HUDEP-2 (cell line): Measurements from ENCODE around the gene HOXB4.

Experiments
- DNase-seq, 76 experiments: peaks; one replicate each; lab custom pipeline; 2025; ENCODE audit not compliant: unreplicated experiment in 76 of 76; lab: John Stamatoyannopoulos, UW

HOXB4 gene

DNA sequence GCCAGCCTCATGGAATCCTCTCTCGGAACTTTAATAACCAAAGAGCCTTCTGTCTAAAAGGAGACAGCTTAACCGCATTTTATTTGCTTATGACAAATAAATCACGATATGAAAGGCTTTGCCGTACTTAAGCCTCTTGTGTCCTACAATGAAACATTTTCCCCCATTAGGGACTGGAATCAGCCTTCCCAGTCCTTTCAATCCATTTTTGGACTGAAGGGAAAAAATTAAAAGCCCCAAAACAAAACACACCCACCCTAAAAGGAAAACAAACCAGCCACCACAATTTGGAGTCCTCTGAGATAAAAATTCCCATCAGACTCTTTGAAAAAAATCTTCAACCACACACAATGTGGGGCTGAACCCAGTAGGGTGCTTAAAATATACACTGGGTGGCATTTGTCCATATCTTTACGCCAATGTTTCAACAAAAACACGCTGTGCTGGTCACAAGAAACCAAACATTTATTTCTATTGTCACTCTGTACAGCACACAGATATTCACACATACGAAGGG lies 3.0 kb downstream of the HOXB4 start:
- DNase-seq, result no peak

DNA sequence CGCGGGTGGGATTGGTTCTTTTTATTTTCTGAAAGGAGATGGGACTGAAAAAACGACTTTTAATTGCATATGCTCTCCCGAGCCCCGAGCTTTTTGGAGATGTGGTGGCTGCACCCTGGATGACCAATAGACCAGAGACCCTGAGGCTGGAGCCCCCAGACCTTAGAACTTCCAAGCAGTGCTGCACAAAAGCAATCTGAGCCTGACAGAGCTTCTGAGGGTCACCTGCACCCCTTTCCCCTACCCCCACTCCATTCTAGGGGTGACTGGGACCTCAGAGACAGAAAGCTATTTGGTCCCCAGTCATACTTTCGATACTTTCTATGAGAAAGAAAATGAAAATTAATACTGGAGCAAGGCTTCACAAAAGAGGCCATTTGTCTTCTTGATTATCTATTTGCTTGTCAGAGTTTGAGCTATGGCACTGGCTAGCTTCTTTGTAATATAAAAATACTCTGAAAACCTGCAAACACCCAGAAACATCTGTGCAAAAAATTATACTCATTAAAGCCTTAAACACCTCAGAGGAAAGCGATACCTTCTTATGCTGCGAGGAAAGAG lies 3.6 kb downstream of the HOXB4 start:
- no peak for DNase-seq

- DNase-seq, result no peak
These were observed 6.2 kb downstream of the HOXB4 start for GRCh38 chr17:48571826-48572417.

DNA sequence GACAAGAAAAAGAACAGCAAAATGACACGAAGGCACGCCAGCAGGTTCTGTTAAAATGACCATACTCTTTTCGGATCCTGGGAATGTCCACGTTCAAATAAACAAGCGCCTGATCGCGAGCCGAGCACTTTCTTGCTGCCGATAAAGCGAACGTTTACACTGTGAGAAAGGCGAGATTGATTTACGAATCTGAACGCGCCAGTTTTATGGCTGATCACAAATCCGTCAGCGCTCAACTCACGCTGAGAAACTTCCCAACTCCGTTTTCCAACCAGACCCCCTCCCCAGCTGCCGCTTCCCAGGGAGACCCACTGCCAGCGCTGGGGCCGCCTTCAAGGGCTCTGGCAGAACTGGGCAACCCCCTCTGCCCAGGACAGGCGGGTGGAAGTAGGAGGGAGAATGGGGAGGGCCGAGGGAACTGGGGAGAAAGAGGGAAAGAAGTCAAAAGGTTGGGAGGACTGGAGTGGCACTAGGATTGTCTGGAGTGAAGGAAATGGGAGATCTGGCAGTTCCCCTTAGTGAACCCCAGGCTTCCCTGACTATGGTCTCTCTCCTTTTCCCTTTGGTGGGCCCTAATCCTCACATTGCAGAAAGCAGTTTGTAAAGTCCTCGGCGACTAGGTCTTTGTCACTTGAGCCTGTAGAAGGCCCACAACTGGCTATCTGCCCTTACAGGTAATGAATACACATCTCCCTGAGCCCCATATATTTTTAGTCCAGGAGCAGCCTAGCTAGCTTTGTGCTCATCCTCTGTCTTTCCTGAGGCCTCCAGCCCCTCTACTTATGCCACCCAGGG lies 6.9 kb downstream of the HOXB4 start:
- no peak for DNase-seq

DNA sequence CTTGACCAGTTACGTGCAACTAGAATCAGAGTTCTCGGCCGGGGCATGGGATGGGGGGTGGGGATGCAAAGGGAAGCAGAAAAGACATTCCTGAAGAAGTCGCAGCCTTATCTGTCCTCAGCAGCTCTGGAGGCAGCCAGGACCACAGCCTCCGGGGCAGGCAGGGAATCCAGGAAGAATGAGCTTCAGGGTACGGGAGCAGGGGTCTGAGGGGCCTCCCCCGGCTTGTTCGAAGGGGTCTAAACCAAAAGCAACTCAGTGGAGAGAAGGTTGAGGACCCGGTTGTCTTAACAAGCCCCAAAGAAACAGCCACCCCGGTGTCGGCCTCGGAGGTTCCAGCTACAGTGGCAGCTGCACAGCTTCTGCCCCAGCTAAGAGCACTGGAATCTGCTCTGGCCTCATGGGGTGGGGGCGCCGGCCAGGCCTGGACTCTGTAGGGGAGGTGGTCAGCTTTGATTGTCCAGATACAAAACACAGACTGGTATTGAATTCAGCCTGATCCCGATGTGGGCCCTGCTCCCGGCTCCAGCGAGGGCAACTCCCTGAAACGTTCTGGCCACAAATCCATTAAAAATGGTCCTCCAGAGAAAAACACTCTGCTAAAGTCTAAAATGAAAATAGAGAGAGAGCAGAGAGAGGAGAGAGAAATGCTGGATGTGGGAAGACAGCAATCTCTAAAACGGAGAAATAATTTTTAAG lies 7.7 kb downstream of the HOXB4 start:
- no peak for DNase-seq

DNA sequence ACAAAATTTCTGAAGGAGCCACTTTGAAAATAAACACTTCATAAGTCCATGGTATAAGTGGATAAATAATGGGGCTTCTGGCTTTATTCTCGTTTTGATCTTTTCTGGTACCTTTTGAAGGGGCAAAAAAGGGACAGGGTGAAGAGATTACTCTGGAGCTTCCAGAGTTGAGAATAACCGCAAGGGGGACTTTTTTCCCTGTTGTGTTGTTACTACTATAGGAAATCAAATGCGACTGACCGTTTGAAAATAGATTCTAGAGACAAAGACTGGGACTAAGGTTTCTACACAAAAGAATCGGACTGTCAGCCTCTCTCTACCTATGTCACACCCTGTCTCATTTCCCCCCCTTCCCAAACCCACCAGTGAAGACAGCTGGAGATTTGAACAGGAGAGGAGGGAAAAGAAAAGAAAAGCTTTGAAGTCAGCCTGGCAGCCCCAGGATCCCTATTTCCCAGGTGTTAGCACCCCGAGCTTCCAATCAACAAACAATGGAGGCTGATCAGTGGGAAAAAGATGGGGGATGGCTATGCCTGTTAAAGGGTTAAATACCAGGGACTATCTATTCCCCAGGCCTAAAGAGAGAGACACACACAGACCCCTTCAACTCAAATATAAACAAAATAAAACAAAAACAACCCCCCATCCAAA lies 8.4 kb downstream of the HOXB4 start:
- no peak for DNase-seq

DNA sequence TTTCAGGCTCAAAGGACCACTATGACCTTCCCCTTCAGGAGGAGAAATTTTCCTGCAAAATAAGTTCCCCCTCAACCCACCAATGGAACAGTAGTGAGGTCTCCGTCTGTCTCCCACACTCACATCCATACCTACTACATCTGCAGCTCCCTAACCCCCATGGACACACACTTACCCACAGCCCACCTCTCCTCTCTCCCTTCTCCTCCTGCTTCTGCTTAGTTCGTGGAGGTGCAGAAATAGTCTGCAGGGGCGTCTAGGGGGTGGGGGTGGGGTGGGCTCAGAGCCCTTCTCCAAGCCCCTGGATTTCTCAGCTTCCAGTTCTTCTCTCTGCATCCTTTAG lies 8.9 kb downstream of the HOXB4 start:
- no peak for DNase-seq

DNA sequence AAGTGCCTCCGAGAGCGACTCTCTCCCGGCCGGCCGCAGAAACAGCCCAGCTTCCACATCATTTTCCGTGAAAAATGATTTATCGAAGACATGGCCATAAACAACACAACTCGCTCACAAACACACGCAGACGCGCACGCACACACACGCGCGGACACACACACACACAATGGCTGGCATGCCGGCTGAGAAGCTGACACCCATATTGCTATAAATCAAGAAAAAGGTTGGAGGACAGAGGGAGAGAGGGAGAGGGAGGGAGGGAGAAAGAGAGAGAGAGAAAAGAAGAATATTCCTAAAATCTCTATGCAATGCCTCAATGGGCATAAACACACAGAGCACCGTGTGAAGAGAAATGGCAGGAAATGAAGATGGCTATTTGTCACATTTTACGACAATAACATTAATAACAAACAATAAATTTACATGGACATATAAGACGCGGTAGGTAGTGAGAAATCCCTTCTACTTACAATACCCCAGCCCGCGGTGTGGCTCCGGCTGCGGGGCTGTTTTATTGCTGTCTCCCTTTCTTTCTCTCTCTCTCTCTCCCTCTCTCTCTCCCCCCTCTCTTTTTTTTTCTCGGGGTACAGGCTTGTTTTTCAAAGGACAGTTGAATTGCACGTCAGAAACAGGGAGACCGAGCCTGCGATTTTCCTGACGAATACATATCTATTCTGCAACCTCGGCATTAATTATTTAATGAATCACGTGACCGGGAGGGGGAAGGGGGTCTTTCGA lies 9.5 kb downstream of the HOXB4 start:
- no peak for DNase-seq

- no peak for DNase-seq
These were observed 10.3 kb downstream of the HOXB4 start for GRCh38 chr17:48567646-48568354.

GRCh38 chr17:48567209-48567608 lies 10.9 kb downstream of the HOXB4 start:
- no peak for DNase-seq

DNA sequence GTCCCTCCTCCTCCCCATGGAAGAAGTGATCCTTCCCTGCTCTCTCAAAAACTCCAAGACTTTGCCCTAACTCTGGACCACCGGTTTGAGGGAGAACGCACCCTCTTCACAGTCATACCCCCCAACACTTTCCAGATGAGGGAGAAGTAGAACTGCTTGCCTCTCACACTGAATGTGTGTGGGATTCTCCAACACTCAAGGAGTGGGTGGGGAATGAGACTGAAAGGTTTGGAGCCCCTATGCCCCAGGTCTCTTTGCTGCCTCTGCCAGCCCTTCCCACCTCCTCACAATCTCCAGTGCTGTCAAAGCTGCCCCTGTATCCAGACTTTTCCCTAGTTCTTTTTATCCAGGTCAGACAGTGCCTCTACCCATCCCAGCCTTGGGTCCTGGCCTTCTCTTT lies 11.4 kb downstream of the HOXB4 start:
- no peak for DNase-seq

- no peak for DNase-seq
These were observed 12.0 kb downstream of the HOXB4 start for GRCh38 chr17:48565925-48566710.

GRCh38 chr17:48565022-48565554 lies 13.1 kb downstream of the HOXB4 start:
- DNase-seq, result no peak

DNA sequence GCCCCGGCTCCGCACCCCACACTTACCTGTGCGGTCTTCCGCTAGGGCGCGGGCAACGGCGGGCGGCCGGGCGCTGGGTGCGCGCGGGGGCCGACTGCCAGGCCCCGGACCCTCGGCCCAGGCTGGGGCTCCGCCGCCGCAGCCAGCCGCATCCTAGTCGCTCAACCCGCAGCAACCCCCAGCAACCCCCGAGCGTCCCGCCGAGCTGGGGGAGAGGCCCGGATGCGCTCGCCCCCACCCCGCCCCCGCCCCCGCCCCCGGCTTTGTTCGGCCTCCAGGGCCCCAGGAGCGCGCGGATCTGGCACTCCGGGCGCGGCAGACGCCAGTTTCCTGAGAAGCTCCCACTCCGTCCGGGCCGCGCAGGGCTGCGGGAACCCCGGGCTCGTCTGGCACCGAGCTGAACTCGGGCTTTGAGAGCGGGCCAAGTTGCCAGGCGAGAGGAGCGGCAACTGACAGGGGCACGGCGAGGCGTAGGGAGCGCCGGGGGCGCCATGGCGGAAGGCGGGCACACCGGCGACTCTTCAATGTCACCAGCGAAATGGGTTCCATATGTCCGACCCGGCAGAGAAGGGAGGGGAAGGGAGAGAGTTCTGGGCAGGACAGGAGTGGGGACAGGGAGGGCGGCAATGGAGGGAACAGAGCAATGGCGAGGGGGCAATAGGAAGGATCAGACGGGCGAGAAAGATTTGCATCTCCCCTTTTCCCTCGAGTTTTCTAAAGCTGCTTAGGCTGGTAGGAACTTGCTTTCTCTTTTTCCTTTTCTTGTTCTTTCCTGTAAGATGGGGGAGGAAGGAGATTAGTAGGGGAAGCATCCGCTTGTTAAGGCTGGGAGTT lies 13.7 kb downstream of the HOXB4 start:
- no peak for DNase-seq

- DNase-seq, result no peak
These were observed 14.3 kb downstream of the HOXB4 start for GRCh38 chr17:48563867-48564187.

DNA sequence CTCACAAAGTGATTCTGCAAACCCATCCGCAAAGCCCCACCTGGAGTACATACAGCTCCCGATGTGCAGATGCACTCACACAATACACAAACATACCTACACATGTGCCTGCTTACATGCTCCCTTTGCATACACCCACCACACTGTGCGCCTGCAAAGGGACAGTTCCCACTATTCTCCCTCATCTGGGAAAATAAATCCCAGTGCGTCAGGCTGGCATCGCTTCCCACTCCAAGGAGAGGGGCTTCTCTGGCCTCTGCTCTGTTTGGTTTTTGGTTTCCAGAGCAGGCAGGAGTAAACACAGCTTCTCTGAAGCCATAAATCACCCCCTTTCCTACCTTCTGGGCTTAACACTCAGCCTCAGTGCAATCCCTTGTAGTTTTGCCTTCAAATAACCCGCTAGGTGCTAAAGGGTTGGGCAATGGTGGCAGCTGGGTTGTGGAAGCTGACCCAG lies 14.7 kb downstream of the HOXB4 start:
- DNase-seq, result no peak

DNA sequence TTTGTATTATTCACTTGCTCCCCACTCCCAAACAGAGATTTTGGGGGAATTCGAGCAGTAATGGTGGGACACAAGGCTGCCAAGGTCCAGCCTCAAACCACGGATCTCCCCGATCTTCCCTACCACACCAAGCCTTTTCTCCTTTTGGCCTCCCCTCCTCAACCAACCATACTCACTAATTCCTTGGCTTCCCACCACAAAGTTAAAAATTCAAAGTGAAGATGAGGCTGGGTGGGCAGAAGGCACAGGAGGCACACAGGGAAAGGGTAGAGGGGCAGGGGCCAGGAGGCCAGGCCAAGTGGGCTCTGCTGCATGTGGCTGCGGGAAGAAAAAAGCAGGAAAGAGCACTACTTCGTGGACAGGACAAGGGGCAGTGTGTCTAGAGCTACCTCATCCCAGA lies 15.2 kb downstream of the HOXB4 start:
- DNase-seq, result no peak
